HepG2 (cell line): ENCODE measurements around the gene PODN. TPM values are rescaled to one million over a fixed set of nuclear protein-coding genes. Genes with fewer than 3 reads are reported as not detected.

ENCODE experiments used
- HNRNPL ChIP-seq: fragments of 200-400 bp; formaldehyde crosslinking; IDR thresholded peaks from 2 replicates; pipeline ENCODE4 v1.6.1; 2017; ENCODE audit warnings: mild to moderate bottlenecking, low read depth, low read length
- HNRNPUL1 ChIP-seq: fragments of 200-400 bp; formaldehyde crosslinking; IDR thresholded peaks from 2 replicates; pipeline ENCODE4 v1.6.1; 2017; ENCODE audit warnings: low read depth, mild to moderate bottlenecking, low read length, moderate library complexity
- PHF20 ChIP-seq: sonication (generic); formaldehyde crosslinking; IDR thresholded peaks from 2 replicates; pipeline ENCODE4 v1.5.0; 2020; ENCODE audit warnings: mild to moderate bottlenecking, missing genetic modification reagents
- XRCC5 ChIP-seq: fragments of 200-400 bp; formaldehyde crosslinking; optimal IDR thresholded peaks from 2 replicates; pipeline ENCODE3; 2017; ENCODE audit warnings: mild to moderate bottlenecking, low read length
- ZBTB20 ChIP-seq: sonication (generic); formaldehyde crosslinking; IDR thresholded peaks from 2 replicates; pipeline ENCODE4 v1.8.1; 2023; ENCODE audit warnings: missing genetic modification reagents, low read depth, mild to moderate bottlenecking, borderline replicate concordance
- ZBTB33 ChIP-seq: sonication (generic); formaldehyde crosslinking; IDR thresholded peaks from 2 replicates; pipeline ENCODE4 v1.4.0; 2020; ENCODE audit warnings: missing genetic modification reagents
- ZFX ChIP-seq: sonication (generic); formaldehyde crosslinking; IDR thresholded peaks from 2 replicates; pipeline ENCODE4 v1.4.0; 2020; ENCODE audit warnings: mild to moderate bottlenecking, low read depth, missing genetic modification reagents, moderate library complexity
- ZNF367 ChIP-seq: sonication (generic); formaldehyde crosslinking; IDR thresholded peaks from 2 replicates; pipeline ENCODE4 v1.4.0; 2020; ENCODE audit warnings: missing genetic modification reagents, borderline replicate concordance
- ZNF773 ChIP-seq: sonication (generic); formaldehyde crosslinking; IDR thresholded peaks from 2 replicates; pipeline ENCODE4 v1.4.0; 2020; ENCODE audit warnings: missing genetic modification reagents, borderline replicate concordance
- ZNF784 ChIP-seq: sonication (generic); formaldehyde crosslinking; IDR thresholded peaks from 2 replicates; pipeline ENCODE4 v1.5.1; 2020; ENCODE audit warnings: missing genetic modification reagents, mild to moderate bottlenecking, borderline replicate concordance
- polyA plus RNA-seq, 8 experiments: library from polyadenylated mRNA; depleted of rRNA in 3 of 8; stranded (reverse) in 7 of 8; unstranded in 1 of 8; fragments of >200 nt; fragmentation: Illumina TruSeq in 4 of 8; extraction: Trizol in 4 of 8; gene quantifications; 2 replicates each; pipeline versions ENCODE4 v1.2.1 to v1.2.3, GENCODE V29; 2011 to 2016; ENCODE audit warnings: low read depth in 4 of 8, missing spikeins in 1 of 8, mixed read lengths in 1 of 8; ENCODE audit not compliant: insufficient read depth in 1 of 8
- total RNA-seq, 5 experiments: library from RNA; depleted of rRNA; stranded (reverse); fragments of >200 nt; fragmentation: Illumina TruSeq; extraction: Trizol; gene quantifications; 2 replicates each; pipeline ENCODE4 v1.2.3, GENCODE V29; 2016; ENCODE audit warnings: low read depth in 1 of 5
- TF ChIP-seq, protein P1 (sequence below): sonication (generic); formaldehyde crosslinking; IDR thresholded peaks from one replicate; pipeline ENCODE4 v1.5.1; 2020; ENCODE audit warnings: mild to moderate bottlenecking, missing genetic modification reagents; ENCODE audit errors: not compliant biosample characterization
- TF ChIP-seq, protein P2 (sequence below): sonication (generic); formaldehyde crosslinking; IDR thresholded peaks from 2 replicates; pipeline ENCODE4 v1.8.1; 2023; ENCODE audit warnings: mild to moderate bottlenecking, missing genetic modification reagents, borderline replicate concordance
- TF ChIP-seq, protein P3 (sequence below): sonication (generic); formaldehyde crosslinking; IDR thresholded peaks from 2 replicates; pipeline ENCODE4 v1.4.0; 2020; ENCODE audit warnings: missing genetic modification reagents

The PODN gene
- total and polyA plus RNA-seq, 2 of the 13 experiments (the other 11 are each of a cell fraction or from before 2014, with no cell fraction given): 0.13 TPM; not detected in 1

- TF ChIP-seq, protein P1, sequence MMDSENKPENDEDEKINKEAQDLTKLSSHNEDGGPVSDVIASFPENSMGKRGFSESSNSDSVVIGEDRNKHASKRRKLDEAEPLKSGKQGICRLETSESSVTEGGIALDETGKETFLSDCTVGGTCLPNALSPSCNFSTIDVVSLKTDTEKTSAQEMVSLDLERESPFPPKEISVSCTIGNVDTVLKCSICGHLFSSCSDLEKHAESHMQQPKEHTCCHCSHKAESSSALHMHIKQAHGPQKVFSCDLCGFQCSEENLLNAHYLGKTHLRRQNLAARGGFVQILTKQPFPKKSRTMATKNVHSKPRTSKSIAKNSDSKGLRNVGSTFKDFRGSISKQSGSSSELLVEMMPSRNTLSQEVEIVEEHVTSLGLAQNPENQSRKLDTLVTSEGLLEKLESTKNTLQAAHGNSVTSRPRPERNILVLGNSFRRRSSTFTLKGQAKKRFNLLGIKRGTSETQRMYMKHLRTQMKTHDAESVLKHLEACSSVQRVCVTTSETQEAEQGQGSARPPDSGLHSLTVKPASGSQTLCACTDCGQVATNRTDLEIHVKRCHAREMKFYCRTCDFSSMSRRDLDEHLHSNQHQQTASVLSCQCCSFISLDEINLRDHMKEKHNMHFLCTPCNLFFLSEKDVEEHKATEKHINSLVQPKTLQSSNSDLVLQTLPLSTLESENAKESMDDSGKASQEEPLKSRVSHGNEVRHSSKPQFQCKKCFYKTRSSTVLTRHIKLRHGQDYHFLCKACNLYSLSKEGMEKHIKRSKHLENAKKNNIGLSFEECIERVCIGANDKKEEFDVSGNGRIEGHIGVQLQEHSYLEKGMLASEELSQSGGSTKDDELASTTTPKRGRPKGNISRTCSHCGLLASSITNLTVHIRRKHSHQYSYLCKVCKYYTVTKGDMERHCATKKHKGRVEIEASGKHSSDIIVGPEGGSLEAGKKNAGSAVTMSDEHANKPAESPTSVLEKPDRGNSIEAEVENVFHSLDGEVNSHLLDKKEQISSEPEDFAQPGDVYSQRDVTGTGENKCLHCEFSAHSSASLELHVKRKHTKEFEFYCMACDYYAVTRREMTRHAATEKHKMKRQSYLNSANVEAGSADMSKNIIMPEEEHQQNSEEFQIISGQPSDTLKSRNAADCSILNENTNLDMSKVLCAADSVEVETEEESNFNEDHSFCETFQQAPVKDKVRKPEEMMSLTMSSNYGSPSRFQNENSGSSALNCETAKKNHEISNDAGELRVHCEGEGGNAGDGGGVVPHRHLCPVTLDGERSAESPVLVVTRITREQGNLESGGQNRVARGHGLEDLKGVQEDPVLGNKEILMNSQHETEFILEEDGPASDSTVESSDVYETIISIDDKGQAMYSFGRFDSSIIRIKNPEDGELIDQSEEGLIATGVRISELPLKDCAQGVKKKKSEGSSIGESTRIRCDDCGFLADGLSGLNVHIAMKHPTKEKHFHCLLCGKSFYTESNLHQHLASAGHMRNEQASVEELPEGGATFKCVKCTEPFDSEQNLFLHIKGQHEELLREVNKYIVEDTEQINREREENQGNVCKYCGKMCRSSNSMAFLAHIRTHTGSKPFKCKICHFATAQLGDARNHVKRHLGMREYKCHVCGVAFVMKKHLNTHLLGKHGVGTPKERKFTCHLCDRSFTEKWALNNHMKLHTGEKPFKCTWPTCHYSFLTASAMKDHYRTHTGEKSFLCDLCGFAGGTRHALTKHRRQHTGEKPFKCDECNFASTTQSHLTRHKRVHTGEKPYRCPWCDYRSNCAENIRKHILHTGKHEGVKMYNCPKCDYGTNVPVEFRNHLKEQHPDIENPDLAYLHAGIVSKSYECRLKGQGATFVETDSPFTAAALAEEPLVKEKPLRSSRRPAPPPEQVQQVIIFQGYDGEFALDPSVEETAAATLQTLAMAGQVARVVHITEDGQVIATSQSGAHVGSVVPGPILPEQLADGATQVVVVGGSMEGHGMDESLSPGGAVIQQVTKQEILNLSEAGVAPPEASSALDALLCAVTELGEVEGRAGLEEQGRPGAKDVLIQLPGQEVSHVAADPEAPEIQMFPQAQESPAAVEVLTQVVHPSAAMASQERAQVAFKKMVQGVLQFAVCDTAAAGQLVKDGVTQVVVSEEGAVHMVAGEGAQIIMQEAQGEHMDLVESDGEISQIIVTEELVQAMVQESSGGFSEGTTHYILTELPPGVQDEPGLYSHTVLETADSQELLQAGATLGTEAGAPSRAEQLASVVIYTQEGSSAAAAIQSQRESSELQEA: peak; percentile 69
- TF ChIP-seq ZNF773 (CRISPR knock-in tag) (0 out of 2 replicates have a peak, but pooled peaks have one; percentile 56), ZNF784 (CRISPR knock-in tag) (peak; percentile 63; the same call in 1 of the 2 replicates), ZBTB20 (CRISPR knock-in tag) (peak; percentile 23; the same call in 1 of the 2 replicates), XRCC5 (peak; percentile 16), PHF20 (CRISPR knock-in tag) (peak; percentile 42; the same call in 1 of the 2 replicates), ZBTB33 (peak; percentile 54; the same call in 1 of the 2 replicates), HNRNPUL1 (no peak), HNRNPL (peak; percentile 53; the same call in 1 of the 2 replicates), ZNF367 (CRISPR knock-in tag) (no peak), ZFX (peak; percentile 39)
- TF ChIP-seq, protein P2, sequence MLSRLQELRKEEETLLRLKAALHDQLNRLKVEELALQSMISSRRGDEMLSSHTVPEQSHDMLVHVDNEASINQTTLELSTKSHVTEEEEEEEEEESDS (CRISPR knock-in tag): no peak
- TF ChIP-seq, protein P3, sequence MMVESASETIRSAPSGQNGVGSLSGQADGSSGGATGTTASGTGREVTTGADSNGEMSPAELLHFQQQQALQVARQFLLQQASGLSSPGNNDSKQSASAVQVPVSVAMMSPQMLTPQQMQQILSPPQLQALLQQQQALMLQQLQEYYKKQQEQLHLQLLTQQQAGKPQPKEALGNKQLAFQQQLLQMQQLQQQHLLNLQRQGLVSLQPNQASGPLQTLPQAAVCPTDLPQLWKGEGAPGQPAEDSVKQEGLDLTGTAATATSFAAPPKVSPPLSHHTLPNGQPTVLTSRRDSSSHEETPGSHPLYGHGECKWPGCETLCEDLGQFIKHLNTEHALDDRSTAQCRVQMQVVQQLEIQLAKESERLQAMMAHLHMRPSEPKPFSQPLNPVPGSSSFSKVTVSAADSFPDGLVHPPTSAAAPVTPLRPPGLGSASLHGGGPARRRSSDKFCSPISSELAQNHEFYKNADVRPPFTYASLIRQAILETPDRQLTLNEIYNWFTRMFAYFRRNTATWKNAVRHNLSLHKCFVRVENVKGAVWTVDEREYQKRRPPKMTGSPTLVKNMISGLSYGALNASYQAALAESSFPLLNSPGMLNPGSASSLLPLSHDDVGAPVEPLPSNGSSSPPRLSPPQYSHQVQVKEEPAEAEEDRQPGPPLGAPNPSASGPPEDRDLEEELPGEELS: no peak
Observed at GRCh38 chr1:53090227-53091147, 28.5 kb downstream of the PODN start (continued).
